SK-N-SH treated with all-trans-retinoic acid at 6 μM for 48 hours (cell line): ENCODE data around the gene PIK3CD.

Experiments used
- RARB ChIP-seq: fragments of 250-450 bp; sonication (Bioruptor Pico); IDR thresholded peaks from 2 replicates; pipeline ENCODE4 v1.8.0; 2021; ENCODE audit warnings: mild to moderate bottlenecking, moderate library complexity
- TOX ChIP-seq: fragments of 250-450 bp; sonication (Bioruptor Pico); IDR thresholded peaks from 2 replicates; pipeline ENCODE4 v1.8.0; 2021; ENCODE audit warnings: mild to moderate bottlenecking, moderate library complexity, borderline replicate concordance
- ZC3H10 ChIP-seq: fragments of 250-450 bp; sonication (Bioruptor Pico); IDR thresholded peaks from 2 replicates; pipeline ENCODE4 v1.5.1; 2021; ENCODE audit warnings: mild to moderate bottlenecking, moderate library complexity
- ZFP3 ChIP-seq: fragments of 250-450 bp; sonication (Bioruptor Pico); IDR thresholded peaks from 2 replicates; pipeline ENCODE4 v1.5.0; 2020; ENCODE audit warnings: mild to moderate bottlenecking, moderate library complexity
- ZFP30 ChIP-seq: fragments of 450-650 bp; formaldehyde crosslinking; IDR thresholded peaks from 2 replicates; pipeline ENCODE4 v1.5.0; 2022; ENCODE audit warnings: mild to moderate bottlenecking, moderate library complexity

GRCh38 chr1:9629445-9630201 lies 21.9 kb upstream of the PIK3CD start:
- TF ChIP-seq ZC3H10 (CRISPR knock-in tag) (no peak), RARB (CRISPR knock-in tag) (no peak), ZFP30 (CRISPR knock-in tag) (no peak), ZFP3 (CRISPR knock-in tag) (no peak), TOX (no peak)
